ENCODE results near the gene LDLR. TPM values are rescaled to one million over a fixed set of nuclear protein-coding genes. Genes with fewer than 3 reads are reported as not detected.
"Not testable (repeated sequence)": the region's sequence is repeated elsewhere in the genome, so short reads cannot be mapped to it uniquely, and the experiment has no call there.

LDLR gene
- total RNA-seq, 1 donor from 2014 or later: 45.9 TPM

- H3K4me1 ChIP-seq (ENCODE audit: control insufficient read depth in 3 of 3, insufficient read depth in 3 of 3, low read length in 3 of 3): peaks cover 11 to 32% (median 20%) of the 10 kb centered on the region in 3 donors
- H3K9ac ChIP-seq (ENCODE audit: low read depth in 1 of 3, low read length in 3 of 3): peak overlapping the region; percentile 82 to 88 (median 85)
- no peaks in the 10 kb centered on the region for H3K9me3 ChIP-seq (ENCODE audit: control insufficient read depth in 3 of 3, low read length in 3 of 3)
- H3K27me3 ChIP-seq (ENCODE audit: control insufficient read depth in 3 of 3, insufficient read depth in 3 of 3, low read length in 3 of 3): peaks cover 7 to 25% (median 24%) of the 10 kb centered on the region in 3 donors
- peak overlapping the region; percentile 96 for H3K27ac ChIP-seq (ENCODE audit: low read depth, low read length)
- no peaks in the 10 kb centered on the region for H3K36me3 ChIP-seq (ENCODE audit: control insufficient read depth in 3 of 3, insufficient read depth in 3 of 3, low read length in 3 of 3)
- peak overlapping the region; percentile 70 to 77 (median 71) for H3K4me3 ChIP-seq (ENCODE audit: low read length in 3 of 3)
These were observed 1.9 kb downstream of the LDLR start for GRCh38 chr19:11090997-11091702.

- H3K27ac ChIP-seq (ENCODE audit: low read depth, low read length): peak overlapping the region; percentile 96
- peak overlapping the region in 1 of 3 donors; percentile 88 for H3K9ac ChIP-seq (ENCODE audit: low read depth in 1 of 3, low read length in 3 of 3)
- peaks cover 13 to 32% (median 24%) of the 10 kb centered on the region in 3 donors for H3K4me1 ChIP-seq (ENCODE audit: control insufficient read depth in 3 of 3, insufficient read depth in 3 of 3, low read length in 3 of 3)
- H3K36me3 ChIP-seq (ENCODE audit: control insufficient read depth in 3 of 3, insufficient read depth in 3 of 3, low read length in 3 of 3): no peaks in the 10 kb centered on the region
- peak overlapping the region in 2 of 3 donors; percentile 16 to 24 for H3K4me3 ChIP-seq (ENCODE audit: low read length in 3 of 3)
- no peaks in the 10 kb centered on the region for H3K9me3 ChIP-seq (ENCODE audit: control insufficient read depth in 3 of 3, low read length in 3 of 3)
- peaks cover 7 to 25% (median 24%) of the 10 kb centered on the region in 3 donors for H3K27me3 ChIP-seq (ENCODE audit: control insufficient read depth in 3 of 3, insufficient read depth in 3 of 3, low read length in 3 of 3)
These were observed 2.5 kb downstream of the LDLR start for GRCh38 chr19:11091703-11092153.

GRCh38 chr19:11092181-11092538 lies 2.9 kb downstream of the LDLR start:
- peaks cover 13 to 32% (median 24%) of the 10 kb centered on the region in 3 donors for H3K4me1 ChIP-seq (ENCODE audit: control insufficient read depth in 3 of 3, insufficient read depth in 3 of 3, low read length in 3 of 3)
- H3K4me3 ChIP-seq (ENCODE audit: low read length in 3 of 3): peak overlapping the region in 1 of 3 donors; percentile 24

GRCh38 chr19:11093689-11094238 lies 4.5 kb downstream of the LDLR start:
- Histone ChIP-seq H3K9ac (ENCODE audit: low read depth in 1 of 3, low read length in 3 of 3) (no peak overlapping the region), H3K36me3 (ENCODE audit: control insufficient read depth in 3 of 3, insufficient read depth in 3 of 3, low read length in 3 of 3) (no peaks in the 10 kb centered on the region), H3K9me3 (ENCODE audit: control insufficient read depth in 3 of 3, low read length in 3 of 3) (peaks cover 0 to 2% (median 0%) of the 10 kb centered on the region in 3 donors), H3K27me3 (ENCODE audit: control insufficient read depth in 3 of 3, insufficient read depth in 3 of 3, low read length in 3 of 3) (peaks cover 10 to 23% (median 16%) of the 10 kb centered on the region in 3 donors), H3K27ac (ENCODE audit: low read depth, low read length) (peak overlapping the region; percentile 77), H3K4me1 (ENCODE audit: control insufficient read depth in 3 of 3, insufficient read depth in 3 of 3, low read length in 3 of 3) (peaks cover 9 to 27% (median 24%) of the 10 kb centered on the region in 3 donors), H3K4me3 (ENCODE audit: low read length in 3 of 3) (no peak overlapping the region)

More at GRCh38 chr19:11092181-11092538, 2.9 kb downstream of the LDLR start:
- Histone ChIP-seq H3K27ac (ENCODE audit: low read depth, low read length) (peak overlapping the region; percentile 96), H3K36me3 (ENCODE audit: control insufficient read depth in 3 of 3, insufficient read depth in 3 of 3, low read length in 3 of 3) (no peaks in the 10 kb centered on the region), H3K9ac (ENCODE audit: low read depth in 1 of 3, low read length in 3 of 3) (no peak overlapping the region), H3K9me3 (ENCODE audit: control insufficient read depth in 3 of 3, low read length in 3 of 3) (no peaks in the 10 kb centered on the region), H3K27me3 (ENCODE audit: control insufficient read depth in 3 of 3, insufficient read depth in 3 of 3, low read length in 3 of 3) (peaks cover 7 to 25% (median 24%) of the 10 kb centered on the region in 3 donors)

GRCh38 chr19:11094520-11094894 lies 5.2 kb downstream of the LDLR start:
- Histone ChIP-seq H3K27ac (ENCODE audit: low read depth, low read length) (peak overlapping the region; percentile 81), H3K36me3 (ENCODE audit: control insufficient read depth in 3 of 3, insufficient read depth in 3 of 3, low read length in 3 of 3) (no peaks in the 10 kb centered on the region), H3K4me3 (ENCODE audit: low read length in 3 of 3) (no peak overlapping the region), H3K27me3 (ENCODE audit: control insufficient read depth in 3 of 3, insufficient read depth in 3 of 3, low read length in 3 of 3) (peaks cover 6 to 17% (median 9%) of the 10 kb centered on the region in 3 donors), H3K9me3 (ENCODE audit: control insufficient read depth in 3 of 3, low read length in 3 of 3) (peaks cover 0 to 2% (median 0%) of the 10 kb centered on the region in 3 donors), H3K4me1 (ENCODE audit: control insufficient read depth in 3 of 3, insufficient read depth in 3 of 3, low read length in 3 of 3) (peaks cover 9 to 24% (median 20%) of the 10 kb centered on the region in 3 donors), H3K9ac (ENCODE audit: low read depth in 1 of 3, low read length in 3 of 3) (peak overlapping the region in 1 of 3 donors; percentile 38)

- H3K27ac ChIP-seq (ENCODE audit: low read depth, low read length): peak overlapping the region; percentile 80
- H3K9ac ChIP-seq (ENCODE audit: low read depth in 1 of 3, low read length in 3 of 3): no peak overlapping the region
- H3K27me3 ChIP-seq (ENCODE audit: control insufficient read depth in 3 of 3, insufficient read depth in 3 of 3, low read length in 3 of 3): peaks cover 0 to 8% (median 3%) of the 10 kb centered on the region in 3 donors
- peaks cover 0 to 2% (median 0%) of the 10 kb centered on the region in 3 donors for H3K9me3 ChIP-seq (ENCODE audit: control insufficient read depth in 3 of 3, low read length in 3 of 3)
- no peak overlapping the region for H3K4me3 ChIP-seq (ENCODE audit: low read length in 3 of 3)
- peaks cover 9 to 16% (median 11%) of the 10 kb centered on the region in 3 donors for H3K4me1 ChIP-seq (ENCODE audit: control insufficient read depth in 3 of 3, insufficient read depth in 3 of 3, low read length in 3 of 3)
- H3K36me3 ChIP-seq (ENCODE audit: control insufficient read depth in 3 of 3, insufficient read depth in 3 of 3, low read length in 3 of 3): no peaks in the 10 kb centered on the region
These were observed 7.1 kb downstream of the LDLR start for GRCh38 chr19:11096210-11096841.

GRCh38 chr19:11097367-11097766 lies 8.1 kb downstream of the LDLR start:
- peaks cover 5 to 11% (median 6%) of the 10 kb centered on the region in 3 donors for H3K4me1 ChIP-seq (ENCODE audit: control insufficient read depth in 3 of 3, insufficient read depth in 3 of 3, low read length in 3 of 3)
- peak overlapping the region; percentile 80 for H3K27ac ChIP-seq (ENCODE audit: low read depth, low read length)
- not testable (repeated sequence) for H3K36me3 ChIP-seq (ENCODE audit: control insufficient read depth in 3 of 3, insufficient read depth in 3 of 3, low read length in 3 of 3); H3K4me3 ChIP-seq (ENCODE audit: low read length in 3 of 3); H3K9me3 ChIP-seq (ENCODE audit: control insufficient read depth in 3 of 3, low read length in 3 of 3); H3K27me3 ChIP-seq (ENCODE audit: control insufficient read depth in 3 of 3, insufficient read depth in 3 of 3, low read length in 3 of 3); H3K9ac ChIP-seq (ENCODE audit: low read depth in 1 of 3, low read length in 3 of 3)

GRCh38 chr19:11098327-11098726 lies 9.1 kb downstream of the LDLR start:
- H3K9me3 ChIP-seq (ENCODE audit: control insufficient read depth in 3 of 3, low read length in 3 of 3): peaks cover 0 to 2% (median 0%) of the 10 kb centered on the region in 3 donors
- H3K9ac ChIP-seq (ENCODE audit: low read depth in 1 of 3, low read length in 3 of 3): no peak overlapping the region
- H3K27me3 ChIP-seq (ENCODE audit: control insufficient read depth in 3 of 3, insufficient read depth in 3 of 3, low read length in 3 of 3): peaks cover 2 to 8% (median 5%) of the 10 kb centered on the region in 3 donors
- H3K36me3 ChIP-seq (ENCODE audit: control insufficient read depth in 3 of 3, insufficient read depth in 3 of 3, low read length in 3 of 3): peaks cover 0 to 8% (median 2%) of the 10 kb centered on the region in 3 donors
- peaks cover 5 to 11% (median 6%) of the 10 kb centered on the region in 3 donors for H3K4me1 ChIP-seq (ENCODE audit: control insufficient read depth in 3 of 3, insufficient read depth in 3 of 3, low read length in 3 of 3)
- H3K27ac ChIP-seq (ENCODE audit: low read depth, low read length): no peak overlapping the region
- no peak overlapping the region for H3K4me3 ChIP-seq (ENCODE audit: low read length in 3 of 3)

- Histone ChIP-seq H3K4me1 (ENCODE audit: control insufficient read depth in 3 of 3, insufficient read depth in 3 of 3, low read length in 3 of 3) (peaks cover 4 to 11% (median 5%) of the 10 kb centered on the region in 3 donors), H3K27ac (ENCODE audit: low read depth, low read length) (no peak overlapping the region), H3K4me3 (ENCODE audit: low read length in 3 of 3) (no peak overlapping the region), H3K36me3 (ENCODE audit: control insufficient read depth in 3 of 3, insufficient read depth in 3 of 3, low read length in 3 of 3) (peaks cover 0 to 8% (median 2%) of the 10 kb centered on the region in 3 donors), H3K9me3 (ENCODE audit: control insufficient read depth in 3 of 3, low read length in 3 of 3) (peaks cover 0 to 2% (median 0%) of the 10 kb centered on the region in 3 donors), H3K9ac (ENCODE audit: low read depth in 1 of 3, low read length in 3 of 3) (no peak overlapping the region), H3K27me3 (ENCODE audit: control insufficient read depth in 3 of 3, insufficient read depth in 3 of 3, low read length in 3 of 3) (peaks cover 2 to 8% (median 5%) of the 10 kb centered on the region in 3 donors)
These were observed 9.6 kb downstream of the LDLR start for GRCh38 chr19:11098861-11099260.

All from skeletal muscle tissue (tissue), 4 donors.